T1000 (cell line): ENCODE results near the gene PSMB2.
A peak's percentile ranks its signal among the peaks of the same experiment; 100 is the strongest.

Experiments
- DNase-seq: peaks from one replicate; lab custom pipeline; 2025; ENCODE audit warnings: mixed read lengths; lab: John Stamatoyannopoulos, UW

Gene PSMB2

DNA sequence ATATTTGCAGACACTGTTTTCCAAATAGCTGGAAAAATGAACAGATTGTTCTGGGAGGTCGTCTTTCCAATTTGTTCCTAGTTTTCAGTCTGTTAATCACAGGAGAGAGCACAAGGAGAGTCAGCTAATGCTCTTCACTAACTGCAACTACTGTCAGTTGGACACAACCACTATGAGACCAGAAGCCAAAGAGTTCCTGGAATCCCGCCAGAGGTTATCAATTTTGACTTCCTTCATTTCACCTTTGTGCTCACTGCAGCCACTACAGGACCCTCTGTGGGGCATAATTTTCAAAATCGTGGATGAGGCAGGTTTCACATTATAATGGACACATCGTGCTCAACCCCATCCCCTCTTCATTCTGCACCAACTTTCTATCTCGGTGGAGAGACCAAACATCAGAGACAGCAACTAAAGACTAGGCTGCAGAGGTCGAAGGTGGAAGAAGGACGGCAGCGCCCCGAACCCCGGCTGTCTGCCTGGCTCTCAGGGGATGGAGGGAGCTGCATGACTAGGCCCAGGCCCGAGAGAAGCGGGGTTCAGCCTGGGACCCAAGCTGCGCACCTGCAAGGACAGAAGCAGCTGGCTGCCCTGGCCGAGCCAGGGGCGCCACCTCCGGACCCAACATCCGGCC, 84.7 kb downstream of the PSMB2 start:
- no peak for DNase-seq

DNA sequence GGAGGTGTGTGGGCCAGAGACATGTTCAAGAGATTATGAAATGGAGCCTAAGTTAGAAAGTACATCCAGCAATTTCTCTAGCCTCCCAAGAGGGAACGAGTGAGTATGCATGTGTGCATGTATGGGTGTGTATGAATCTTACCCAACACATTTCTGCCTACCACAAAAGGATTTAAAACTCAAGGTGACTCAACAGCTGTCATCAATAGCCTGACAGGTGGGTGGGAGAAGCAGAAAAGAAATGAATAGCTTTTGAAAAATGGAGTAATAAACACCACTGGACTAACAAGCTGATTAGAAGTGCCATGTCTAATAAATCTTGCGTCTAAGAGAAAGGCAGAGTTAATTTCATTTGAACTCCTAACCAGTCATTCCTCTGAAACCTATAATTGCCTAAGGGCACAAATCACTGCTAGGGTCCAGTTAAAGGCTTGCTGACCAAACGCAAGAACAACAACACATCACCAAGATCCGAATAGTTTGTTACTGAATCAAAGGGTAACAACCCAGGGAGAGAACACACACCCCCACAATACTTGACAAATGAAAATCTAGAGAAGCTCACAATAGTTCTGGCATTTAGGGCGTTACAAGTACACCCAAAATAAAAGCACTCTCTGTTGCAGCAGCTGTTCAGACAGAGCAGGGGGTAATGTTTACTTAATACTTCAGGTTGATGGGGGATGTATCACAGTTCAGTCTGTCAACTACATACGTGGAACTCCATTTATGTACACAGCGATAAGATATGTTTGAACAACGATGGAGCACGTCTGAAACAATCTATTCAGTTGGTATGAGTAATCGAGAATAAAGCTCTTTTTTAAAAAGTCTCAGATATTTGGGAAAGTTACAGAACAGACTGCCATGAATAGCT, 85.5 kb downstream of the PSMB2 start:
- DNase-seq: peak; percentile 27

DNA sequence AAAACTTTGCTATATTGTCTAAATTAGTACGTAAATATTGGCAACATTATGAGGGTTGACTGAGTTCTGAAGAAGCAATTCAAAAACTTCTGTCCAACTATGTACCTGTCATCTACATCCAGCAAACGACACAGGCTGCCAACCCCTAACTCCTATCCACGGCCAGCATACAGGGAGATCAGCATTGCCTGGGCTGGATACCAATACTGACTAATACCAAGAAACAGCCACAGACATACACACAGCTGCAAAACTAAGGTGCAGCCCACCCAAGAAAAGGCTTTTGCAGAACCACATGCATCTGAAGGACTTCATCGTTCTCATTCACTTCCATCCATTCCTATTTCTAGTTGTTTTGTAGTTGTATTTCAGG, 86.1 kb downstream of the PSMB2 start:
- no peak for DNase-seq

DNA sequence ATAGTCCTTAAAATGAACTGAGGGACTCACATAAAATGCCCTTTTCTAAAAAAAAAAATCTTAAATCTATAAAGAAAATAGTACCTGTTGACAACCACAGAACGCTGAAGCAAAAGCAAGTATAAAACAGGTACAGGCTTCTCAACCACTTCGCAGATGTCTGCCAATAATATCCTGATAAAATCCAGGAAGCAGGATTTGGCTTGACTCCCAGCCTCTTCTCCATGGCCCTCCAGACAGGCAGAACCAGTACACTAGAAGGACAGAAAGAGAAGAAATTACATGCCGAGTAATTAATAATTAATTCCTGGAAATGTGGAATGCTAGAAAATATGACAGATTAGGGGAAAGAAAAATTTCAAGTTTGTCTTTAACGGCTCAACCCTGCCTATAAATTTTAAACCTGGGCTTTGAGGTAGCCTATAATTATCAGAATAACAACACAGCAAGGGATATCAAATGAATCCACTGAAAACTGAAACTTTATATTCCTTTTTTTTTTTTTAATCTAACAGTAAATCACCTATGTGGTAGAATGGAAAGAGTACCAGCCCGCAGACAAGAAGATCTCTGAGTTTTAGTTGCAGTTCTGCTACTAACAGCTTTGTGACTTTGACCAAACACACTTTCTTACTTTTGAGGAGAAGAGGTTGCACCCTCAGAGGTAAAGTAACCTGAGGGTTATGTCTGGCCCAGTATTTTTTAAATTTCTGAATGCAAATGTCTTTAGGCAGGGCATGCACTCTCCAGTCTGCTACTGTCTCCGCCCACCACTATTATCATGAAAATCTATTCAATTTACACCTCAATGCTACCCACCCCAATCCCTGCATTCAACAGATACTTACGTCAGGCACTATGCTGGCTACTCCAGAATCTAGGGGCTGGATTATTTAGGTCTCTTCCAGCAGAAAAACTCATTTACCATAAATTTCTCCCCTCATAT, 86.8 kb downstream of the PSMB2 start:
- DNase-seq: no peak

DNA sequence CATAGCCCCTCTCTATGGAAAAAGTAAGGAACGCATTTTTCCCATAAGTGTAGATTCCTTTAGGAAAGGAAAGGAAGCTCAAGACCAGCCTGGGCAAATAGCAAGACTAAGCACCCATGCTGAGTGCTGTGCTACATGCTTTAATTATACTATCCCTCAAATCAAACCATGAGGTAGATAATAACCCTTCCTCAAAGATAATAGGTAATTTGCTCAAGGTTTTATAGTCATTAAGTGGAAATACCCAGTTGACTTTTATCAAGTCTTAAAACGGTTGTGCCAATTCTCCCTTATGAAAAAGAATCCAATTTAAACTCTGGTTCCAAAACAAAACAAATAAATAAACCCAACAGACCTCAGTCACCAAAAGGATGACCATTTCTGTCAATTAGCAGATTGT, 87.5 kb downstream of the PSMB2 start:
- DNase-seq: no peak
